GM23248 (cell line): ENCODE data around the gene ZNF474.
A peak's percentile ranks its signal among the peaks of the same experiment; 100 is the strongest.

Source experiments
- EZH2 ChIP-seq: fragments of 200-600 bp; sonication (generic); IDR thresholded peaks from 2 replicates; pipeline ENCODE4 v1.6.1; 2018; ENCODE audit warnings: antibody characterized with exemption, mild to moderate bottlenecking; ENCODE audit not compliant: insufficient read depth, poor library complexity, severe bottlenecking
- EZH2phosphoT487 ChIP-seq: fragments of 200-600 bp; sonication (generic); IDR thresholded peaks from 2 replicates; pipeline ENCODE4 v1.6.1; 2018; ENCODE audit warnings: antibody characterized with exemption, moderate library complexity, mild to moderate bottlenecking, low read depth; ENCODE audit not compliant: insufficient read depth

- no peak for TF ChIP-seq EZH2
- TF ChIP-seq EZH2phosphoT487 = peak; percentile 92; the same call in 1 of the 2 replicates
These were observed 40.0 kb upstream of the ZNF474 start for GRCh38 chr5:122089096-122090013.
